Osteoblast (primary cell): ENCODE data around the gene BPIFB1. TPM values are rescaled to one million over a fixed set of nuclear protein-coding genes. Genes with fewer than 3 reads are reported as not detected.
A peak's percentile ranks its signal among the peaks of the same experiment; 100 is the strongest.

Source experiments
- DNase-seq: peaks from one replicate; pipeline ENCODE4 v3.0.0; 2011; ENCODE audit warnings: low spot score, mixed read lengths; ENCODE audit not compliant: insufficient read length; ENCODE audit errors: missing footprints
- H2AFZ ChIP-seq: 2 replicates; pipeline ENCODE4 v1.6.0; 2011; ENCODE audit warnings: mild to moderate bottlenecking, low read length
- H3K27ac ChIP-seq: 2 replicates; pipeline ENCODE4 v1.5.1; 2011; ENCODE audit warnings: mild to moderate bottlenecking, low read depth, low read length, moderate library complexity
- H3K27me3 ChIP-seq: 2 replicates; pipeline ENCODE4 v1.6.0; 2012; ENCODE audit warnings: mild to moderate bottlenecking, control low read depth, inconsistent platforms, low read length, moderate library complexity; ENCODE audit not compliant: insufficient read depth
- H3K36me3 ChIP-seq: 2 replicates; pipeline ENCODE4 v1.5.1; 2011; ENCODE audit warnings: mild to moderate bottlenecking, low read length, control low read depth, moderate library complexity; ENCODE audit not compliant: insufficient read depth
- H3K4me1 ChIP-seq: 2 replicates; pipeline ENCODE4 v1.5.1; 2011; ENCODE audit warnings: mild to moderate bottlenecking, low read length, control low read depth, moderate library complexity; ENCODE audit not compliant: insufficient read depth
- H3K4me2 ChIP-seq: 2 replicates; pipeline ENCODE4 v1.6.0; 2011; ENCODE audit warnings: mild to moderate bottlenecking, low read length; ENCODE audit not compliant: insufficient read depth
- H3K4me3 ChIP-seq: fragments of 200-600 bp; sonication (generic); 3 replicates; pipeline ENCODE4 v1.5.1; 2012; ENCODE audit warnings: mild to moderate bottlenecking, low read length, inconsistent platforms; ENCODE audit not compliant: insufficient read depth
- H3K79me2 ChIP-seq: 2 replicates; pipeline ENCODE4 v1.6.0; 2012; ENCODE audit warnings: mild to moderate bottlenecking, low read length, control low read depth, inconsistent platforms; ENCODE audit not compliant: insufficient read depth
- H3K9me3 ChIP-seq: 2 replicates; pipeline ENCODE4 v1.5.1; 2011; ENCODE audit warnings: low read depth, low read length, control low read depth
- H4K20me1 ChIP-seq: 2 replicates; pipeline ENCODE4 v1.6.0; 2012; ENCODE audit warnings: mild to moderate bottlenecking, low read length, control low read depth; ENCODE audit not compliant: insufficient read depth
- total RNA-seq: library from RNA; depleted of rRNA; stranded (reverse); fragments of >200 nt; gene quantifications from 2 replicates; pipeline ENCODE4 v1.2.3, GENCODE V29; 2012
- TF ChIP-seq, protein P1 (sequence below): IDR thresholded peaks from 2 replicates; pipeline ENCODE4 v1.5.1; 2011; ENCODE audit warnings: mild to moderate bottlenecking, low read depth, low read length, moderate library complexity; ENCODE audit errors: extremely low read depth

BPIFB1 gene
- total RNA-seq, 1 donor: not detected

GRCh38 chr20:33287884-33288283 is 4.9 kb downstream of the BPIFB1 start:
- peaks cover 14% of the 10 kb centered on the region for H3K27me3 ChIP-seq
- H3K9me3 ChIP-seq: no peaks in the 10 kb centered on the region
- H3K79me2 ChIP-seq: no peaks in the 10 kb centered on the region
- H4K20me1 ChIP-seq: no peaks in the 10 kb centered on the region
- no peaks in the 10 kb centered on the region for H3K4me1 ChIP-seq
- H3K36me3 ChIP-seq: no peaks in the 10 kb centered on the region
- TF ChIP-seq, protein P1, sequence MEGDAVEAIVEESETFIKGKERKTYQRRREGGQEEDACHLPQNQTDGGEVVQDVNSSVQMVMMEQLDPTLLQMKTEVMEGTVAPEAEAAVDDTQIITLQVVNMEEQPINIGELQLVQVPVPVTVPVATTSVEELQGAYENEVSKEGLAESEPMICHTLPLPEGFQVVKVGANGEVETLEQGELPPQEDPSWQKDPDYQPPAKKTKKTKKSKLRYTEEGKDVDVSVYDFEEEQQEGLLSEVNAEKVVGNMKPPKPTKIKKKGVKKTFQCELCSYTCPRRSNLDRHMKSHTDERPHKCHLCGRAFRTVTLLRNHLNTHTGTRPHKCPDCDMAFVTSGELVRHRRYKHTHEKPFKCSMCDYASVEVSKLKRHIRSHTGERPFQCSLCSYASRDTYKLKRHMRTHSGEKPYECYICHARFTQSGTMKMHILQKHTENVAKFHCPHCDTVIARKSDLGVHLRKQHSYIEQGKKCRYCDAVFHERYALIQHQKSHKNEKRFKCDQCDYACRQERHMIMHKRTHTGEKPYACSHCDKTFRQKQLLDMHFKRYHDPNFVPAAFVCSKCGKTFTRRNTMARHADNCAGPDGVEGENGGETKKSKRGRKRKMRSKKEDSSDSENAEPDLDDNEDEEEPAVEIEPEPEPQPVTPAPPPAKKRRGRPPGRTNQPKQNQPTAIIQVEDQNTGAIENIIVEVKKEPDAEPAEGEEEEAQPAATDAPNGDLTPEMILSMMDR: no peak
- no peak for DNase-seq
- H3K27ac ChIP-seq: no peak overlapping the region
- no peak overlapping the region for H2AFZ ChIP-seq
- H3K4me3 ChIP-seq: no peak overlapping the region
- H3K4me2 ChIP-seq: no peak overlapping the region

GRCh38 chr20:33290852-33291251 is 7.8 kb downstream of the BPIFB1 start:
- no peak for DNase-seq
- Histone ChIP-seq H3K4me1 (no peaks in the 10 kb centered on the region), H3K4me2 (no peak overlapping the region), H3K4me3 (no peak overlapping the region), H3K9me3 (no peaks in the 10 kb centered on the region), H3K79me2 (no peaks in the 10 kb centered on the region), H4K20me1 (no peaks in the 10 kb centered on the region), H3K36me3 (no peaks in the 10 kb centered on the region), H3K27ac (no peak overlapping the region), H2AFZ (no peak overlapping the region), H3K27me3 (peaks cover 6% of the 10 kb centered on the region)
- TF ChIP-seq, protein P1: no peak

- peak; percentile 10 for DNase-seq
- Histone ChIP-seq H3K36me3 (no peaks in the 10 kb centered on the region), H3K79me2 (no peaks in the 10 kb centered on the region), H3K4me2 (no peak overlapping the region), H3K27ac (no peak overlapping the region), H4K20me1 (no peaks in the 10 kb centered on the region), H3K9me3 (no peaks in the 10 kb centered on the region), H3K4me1 (peaks cover 5% of the 10 kb centered on the region), H3K27me3 (peaks cover 6% of the 10 kb centered on the region), H2AFZ (no peak overlapping the region), H3K4me3 (no peak overlapping the region)
- TF ChIP-seq, protein P1: no peak
These were observed 8.4 kb downstream of the BPIFB1 start for GRCh38 chr20:33291416-33291815.

DNA sequence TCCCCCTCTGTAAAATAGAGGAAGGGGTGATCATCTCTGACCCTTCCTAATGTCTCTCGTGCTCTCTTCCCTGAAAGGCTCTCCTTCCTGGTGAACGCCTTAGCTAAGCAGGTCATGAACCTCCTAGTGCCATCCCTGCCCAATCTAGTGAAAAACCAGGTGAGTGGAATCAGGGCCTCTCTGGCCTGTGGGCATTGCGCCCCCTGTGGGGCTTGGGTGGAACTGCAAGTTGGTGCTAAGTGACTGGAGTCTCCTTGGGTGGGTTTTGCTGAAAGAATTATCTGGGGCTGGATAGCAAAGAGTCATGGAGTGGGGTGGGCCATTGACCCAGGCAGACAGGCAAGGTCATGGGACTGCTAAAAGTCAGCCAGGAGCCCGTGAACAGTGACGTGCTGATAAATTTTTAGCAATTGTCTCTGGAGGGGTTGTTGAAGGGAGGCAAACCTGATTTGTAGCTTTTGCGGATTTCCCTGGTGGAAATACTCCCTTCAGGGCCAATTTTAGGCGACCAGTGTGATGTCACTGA is 8.9 kb downstream of the BPIFB1 start:
- TF ChIP-seq, protein P1: peak; percentile 97
- DNase-seq: peak; percentile 89

More for the DNA sequence above, 8.9 kb downstream of the BPIFB1 start:
- H3K79me2 ChIP-seq: no peaks in the 10 kb centered on the region
- H3K27me3 ChIP-seq: peaks cover 6% of the 10 kb centered on the region
- H4K20me1 ChIP-seq: no peaks in the 10 kb centered on the region
- no peak overlapping the region for H3K4me2 ChIP-seq
- H3K4me3 ChIP-seq: no peak overlapping the region
- no peaks in the 10 kb centered on the region for H3K9me3 ChIP-seq
- H3K27ac ChIP-seq: no peak overlapping the region
- no peaks in the 10 kb centered on the region for H3K36me3 ChIP-seq
- H3K4me1 ChIP-seq: peaks cover 8% of the 10 kb centered on the region
- H2AFZ ChIP-seq: no peak overlapping the region
